Breast epithelium (tissue), 3 donors: ENCODE data around the gene IFI30.

Experiments
- POLR2A ChIP-seq: fragments of 450-650 bp; IDR thresholded peaks from one replicate; pipeline ENCODE4 v1.6.1; 2016; ENCODE audit warnings: antibody characterized with exemption, mild to moderate bottlenecking, moderate library complexity
- POLR2AphosphoS5 ChIP-seq, 3 donors: sonication (generic); formaldehyde crosslinking; IDR thresholded peaks; one replicate each; pipeline ENCODE4 v1.6.1; 2017; ENCODE audit warnings: antibody characterized with exemption in 3 of 3
- TF ChIP-seq, protein P1 (sequence below), 3 donors: fragments of 450-650 bp; IDR thresholded peaks; one replicate each; pipeline ENCODE4 v1.5.1; 2016 to 2017; ENCODE audit warnings: antibody characterized with exemption in 3 of 3, mild to moderate bottlenecking in 3 of 3, moderate library complexity in 3 of 3

DNA sequence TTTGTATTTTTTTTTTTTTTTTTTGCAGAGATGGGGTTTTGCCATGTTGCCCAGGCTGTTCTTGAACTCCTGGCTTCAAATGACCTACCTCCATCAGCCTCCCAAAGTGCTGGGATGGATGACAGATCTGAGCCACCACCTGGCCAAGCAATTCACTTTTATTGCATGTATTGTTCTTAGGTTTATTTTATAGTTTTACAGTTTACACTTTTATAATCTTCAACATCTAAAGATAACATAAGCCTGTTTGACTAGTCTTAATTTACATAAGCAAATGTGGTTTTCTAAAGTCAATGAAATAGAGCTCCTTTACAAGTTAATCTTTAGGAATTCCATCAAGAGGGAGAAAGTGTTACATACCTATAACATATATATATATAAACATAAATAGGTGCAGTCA lies 9.9 kb downstream of the IFI30 start:
- no peak for TF ChIP-seq POLR2AphosphoS5 (IDR thresholded peaks at IDR 0.05)
- TF ChIP-seq, protein P1, sequence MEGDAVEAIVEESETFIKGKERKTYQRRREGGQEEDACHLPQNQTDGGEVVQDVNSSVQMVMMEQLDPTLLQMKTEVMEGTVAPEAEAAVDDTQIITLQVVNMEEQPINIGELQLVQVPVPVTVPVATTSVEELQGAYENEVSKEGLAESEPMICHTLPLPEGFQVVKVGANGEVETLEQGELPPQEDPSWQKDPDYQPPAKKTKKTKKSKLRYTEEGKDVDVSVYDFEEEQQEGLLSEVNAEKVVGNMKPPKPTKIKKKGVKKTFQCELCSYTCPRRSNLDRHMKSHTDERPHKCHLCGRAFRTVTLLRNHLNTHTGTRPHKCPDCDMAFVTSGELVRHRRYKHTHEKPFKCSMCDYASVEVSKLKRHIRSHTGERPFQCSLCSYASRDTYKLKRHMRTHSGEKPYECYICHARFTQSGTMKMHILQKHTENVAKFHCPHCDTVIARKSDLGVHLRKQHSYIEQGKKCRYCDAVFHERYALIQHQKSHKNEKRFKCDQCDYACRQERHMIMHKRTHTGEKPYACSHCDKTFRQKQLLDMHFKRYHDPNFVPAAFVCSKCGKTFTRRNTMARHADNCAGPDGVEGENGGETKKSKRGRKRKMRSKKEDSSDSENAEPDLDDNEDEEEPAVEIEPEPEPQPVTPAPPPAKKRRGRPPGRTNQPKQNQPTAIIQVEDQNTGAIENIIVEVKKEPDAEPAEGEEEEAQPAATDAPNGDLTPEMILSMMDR (IDR thresholded peaks at IDR 0.05): no peak
- no peak for TF ChIP-seq POLR2A
